Measurements from ENCODE around the gene NWD2.

GRCh38 chr4:37469286-37469685, 224.7 kb downstream of the NWD2 start:
- no peak for TF ChIP-seq BACH1 (IDR thresholded peaks at IDR 0.05; ENCODE audit: borderline replicate concordance)
- TF ChIP-seq IRF3 (IDR thresholded peaks at IDR 0.05) = no peak
- TF ChIP-seq CTCF (IDR thresholded peaks at IDR 0.05 in 2 of 3, conservative IDR thresholded peaks at IDR 0.05 in 1 of 3; ENCODE audit: control insufficient read depth in 2 of 3, extremely low read depth in 1 of 3, insufficient read depth in 1 of 3, low read depth in 3 of 3, low read length in 3 of 3) = no peak
- no peak for TF ChIP-seq MLLT1 (IDR thresholded peaks at IDR 0.05)
- TF ChIP-seq POLR2AphosphoS2 (IDR thresholded peaks at IDR 0.05; ENCODE audit: low read depth, low read length) = no peak
